Left lobe of liver (tissue), 2 donors: ENCODE measurements around the gene C11orf21. TPM values are rescaled to one million over a fixed set of nuclear protein-coding genes. Genes with fewer than 3 reads are reported as not detected.
"Not testable (repeated sequence)": the region's sequence is repeated elsewhere in the genome, so short reads cannot be mapped to it uniquely, and the experiment has no call there.

Experiments used
- ATAC-seq: fragments of 200-7000 bp; cut with Tn5 transposase; one replicate; pipeline ENCODE4 v1.9.1; 2020; ENCODE audit warnings: mild to moderate bottlenecking, moderate library complexity
- DNase-seq: peaks from one replicate; pipeline ENCODE4 v3.0.0-alpha.2; 2020; ENCODE audit warnings: low spot score
- total RNA-seq: library from RNA; stranded (reverse); gene quantifications from one replicate; pipeline ENCODE4 v1.2.1, GENCODE V29; 2021
- donor health status: DM: no; HTN: no; CAD: no; lungs with moderate emphysema.
- donor health status: DM: no; HTN: yes; CAD: no.

C11orf21 gene
- 0.35 TPM for total RNA-seq

- ATAC-seq (no peak), DNase-seq (peak; percentile 49)
These were observed at the start of gene C11orf21, which contains the start of gene TSPAN32 for GRCh38 chr11:2301631-2302305. C11orf21 (minus strand) TSS chr11:2301918; CDS start chr11:2301808, 110 bp downstream. TSPAN32 (plus strand) TSS chr11:2302013; CDS start chr11:2302150, 137 bp downstream.

GRCh38 chr11:2348986-2349385 lies 47.3 kb upstream of the C11orf21 start:
- no peak for DNase-seq
- ATAC-seq = no peak

- peak; percentile 90 for DNase-seq
- peak; percentile 96 for ATAC-seq
These were observed 45.7 kb upstream of the C11orf21 start for GRCh38 chr11:2347308-2347830.

GRCh38 chr11:2346586-2347307 lies 45.0 kb upstream of the C11orf21 start:
- ATAC-seq (no peak), DNase-seq (no peak)

- no peak for ATAC-seq
- DNase-seq = no peak
These were observed 44.3 kb upstream of the C11orf21 start for GRCh38 chr11:2346014-2346413.

GRCh38 chr11:2345050-2345449 lies 43.3 kb upstream of the C11orf21 start:
- ATAC-seq = no peak
- no peak for DNase-seq

- ATAC-seq (no peak), DNase-seq (no peak)
These were observed 41.8 kb upstream of the C11orf21 start for GRCh38 chr11:2343502-2343901.

- DNase-seq (no peak), ATAC-seq (no peak)
These were observed 41.3 kb upstream of the C11orf21 start for GRCh38 chr11:2342981-2343380.

GRCh38 chr11:2342557-2342956 lies 40.8 kb upstream of the C11orf21 start:
- ATAC-seq (no peak), DNase-seq (no peak)

- DNase-seq, ATAC-seq: not testable (repeated sequence)
These were observed 37.0 kb upstream of the C11orf21 start for GRCh38 chr11:2338760-2339159.

- not testable (repeated sequence) for ATAC-seq
These were observed 33.6 kb upstream of the C11orf21 start for GRCh38 chr11:2335286-2335685.

GRCh38 chr11:2333486-2334205 lies 31.9 kb upstream of the C11orf21 start:
- ATAC-seq = peak; percentile 84
- not testable (repeated sequence) for DNase-seq

More at GRCh38 chr11:2335286-2335685, 33.6 kb upstream of the C11orf21 start:
- not testable (repeated sequence) for DNase-seq

GRCh38 chr11:2332569-2332968 lies 30.9 kb upstream of the C11orf21 start:
- DNase-seq, ATAC-seq: not testable (repeated sequence)

GRCh38 chr11:2331404-2331803 lies 29.7 kb upstream of the C11orf21 start:
- DNase-seq (no peak), ATAC-seq (no peak)

GRCh38 chr11:2330696-2331095 lies 29.0 kb upstream of the C11orf21 start:
- ATAC-seq (no peak), DNase-seq (no peak)

GRCh38 chr11:2329551-2329950 lies 27.8 kb upstream of the C11orf21 start:
- DNase-seq (no peak), ATAC-seq (no peak)

GRCh38 chr11:2328656-2329354 lies 27.1 kb upstream of the C11orf21 start:
- DNase-seq (no peak), ATAC-seq (no peak)

GRCh38 chr11:2328021-2328420 lies 26.3 kb upstream of the C11orf21 start:
- ATAC-seq = no peak

GRCh38 chr11:2327032-2327431 lies 25.3 kb upstream of the C11orf21 start:
- ATAC-seq (no peak), DNase-seq (peak; percentile 43)

More at GRCh38 chr11:2328021-2328420, 26.3 kb upstream of the C11orf21 start:
- no peak for DNase-seq

- peak; percentile 91 for DNase-seq
These were observed 24.0 kb upstream of the C11orf21 start for GRCh38 chr11:2325719-2326118.

More at GRCh38 chr11:2325719-2326118, 24.0 kb upstream of the C11orf21 start:
- peak; percentile 96 for ATAC-seq
